Caco-2 (cell line): Measurements from ENCODE around the gene TGIF1. TPM values are rescaled to one million over a fixed set of nuclear protein-coding genes. Genes with fewer than 3 reads are reported as not detected.

Source experiments
- Bru-seq: library from RNA; stranded (reverse); fragments of 400-500 nt; gene quantifications from one replicate; lab custom pipeline; 2021; lab: Mats Ljungman, UMichigan
- BruChase-seq, 2 experiments: library from RNA; stranded (reverse); fragments of 400-500 nt; gene quantifications; one replicate each; lab custom pipeline; 2021; lab: Mats Ljungman, UMichigan
- BruUV-seq: library from RNA; stranded (reverse); fragments of 400-500 nt; replicated peaks from 2 replicates; lab custom pipeline; 2021; lab: Mats Ljungman, UMichigan
- CTCF ChIA-PET: fragments of 300-600 bp; sonication (Branson Sonifier 250); formaldehyde crosslinking; loops from one replicate; lab custom pipeline; 2022; ENCODE audit warnings: antibody characterized with exemption; lab: Charles Lee
- POLR2A ChIA-PET: fragments of 300-600 bp; sonication (Branson Sonifier 250); formaldehyde crosslinking; loops from one replicate; lab custom pipeline; 2022; ENCODE audit warnings: antibody characterized with exemption; lab: Charles Lee
- DNase-seq, 2 experiments: peaks; one replicate each; pipeline versions ENCODE4 v3.0.0 to v3.0.0-alpha.2; 2020 to 2022
- H3K27me3 ChIP-seq: replicated peaks from 2 replicates; pipeline ENCODE4 v1.6.0; 2011; ENCODE audit warnings: low read length; ENCODE audit not compliant: control insufficient read depth, insufficient read depth
- H3K36me3 ChIP-seq: 2 replicates; pipeline ENCODE4 v1.5.1; 2011; ENCODE audit warnings: low read length; ENCODE audit not compliant: control insufficient read depth, insufficient read depth
- H3K4me1 ChIP-seq: fragments of 250-450 bp; sonication (Bioruptor Pico); 2 replicates; pipeline ENCODE4 v1.5.1; 2020; ENCODE audit warnings: mild to moderate bottlenecking
- H3K4me3 ChIP-seq: 2 replicates; pipeline ENCODE4 v1.5.1; 2011; ENCODE audit warnings: low read depth, mild to moderate bottlenecking, control low read depth, low read length
- H3K9me3 ChIP-seq: fragments of 250-450 bp; sonication (Bioruptor Pico); 2 replicates; pipeline ENCODE4 v1.5.1; 2020; ENCODE audit warnings: mild to moderate bottlenecking, moderate library complexity
- H3K27ac Mint-ChIP-seq: one replicate; pipeline ENCODE4 v1.8.0; 2022; ENCODE audit warnings: mixed read lengths; ENCODE audit not compliant: unreplicated experiment
- H3K27me3 Mint-ChIP-seq: one replicate; pipeline ENCODE4 v1.8.0; 2022; ENCODE audit warnings: mixed read lengths; ENCODE audit not compliant: insufficient read depth, unreplicated experiment
- H3K36me3 Mint-ChIP-seq: one replicate; pipeline ENCODE4 v1.8.0; 2022; ENCODE audit warnings: mild to moderate bottlenecking, mixed read lengths; ENCODE audit not compliant: insufficient read depth, unreplicated experiment
- H3K4me1 Mint-ChIP-seq: one replicate; pipeline ENCODE4 v1.8.0; 2022; ENCODE audit warnings: low read depth, mixed read lengths; ENCODE audit not compliant: unreplicated experiment
- H3K4me3 Mint-ChIP-seq: one replicate; pipeline ENCODE4 v1.8.0; 2022; ENCODE audit warnings: mild to moderate bottlenecking, moderate library complexity, mixed read lengths; ENCODE audit not compliant: unreplicated experiment
- H3K9me3 Mint-ChIP-seq: one replicate; pipeline ENCODE4 v1.8.0; 2022; ENCODE audit warnings: mixed read lengths; ENCODE audit not compliant: unreplicated experiment
- intact Hi-C: fragments of 100-400 bp; cut with micrococcal nuclease; formaldehyde crosslinking; loops from one replicate; pipeline ENCODE4 v1.10.0; 2022; ENCODE audit not compliant: unreplicated experiment
- long read RNA-seq: library from polyadenylated mRNA; stranded (forward); transcript quantifications from one replicate; pipeline ENCODE4 v2.0.0, GENCODE V29; 2022
- total RNA-seq: library from RNA; stranded (reverse); gene quantifications from 2 replicates; pipeline ENCODE4 v1.2.3, GENCODE V29; 2022
- TF ChIP-seq, protein P1 (sequence below), 2 experiments: fragments of 200-600 bp in 1 of 2; IDR thresholded peaks; 1 replicate in 1 of 2; 2 replicates in 1 of 2; pipeline versions ENCODE4 v1.5.1 to v1.8.0; 2011 to 2022; ENCODE audit warnings: antibody characterized with exemption in 1 of 2, control low read depth in 1 of 2, inconsistent platforms in 1 of 2, low read depth in 1 of 2, low read length in 1 of 2, mild to moderate bottlenecking in 1 of 2, moderate library complexity in 1 of 2; ENCODE audit not compliant: insufficient read depth in 1 of 2, severe bottlenecking in 1 of 2, unreplicated experiment in 1 of 2

TGIF1 gene
- total RNA-seq (103 and 107 TPM in 2 replicates), Bru-seq, nascent RNA (percentile 89 among the genes with signal in this experiment), BruChase-seq, experiment 1, labeled RNA remaining after a 2-hour chase (percentile 67 among the genes with signal in this experiment), BruChase-seq, experiment 2, labeled RNA remaining after a 6-hour chase (percentile 57 among the genes with signal in this experiment)
- long read RNA-seq, transcript TGIF1-219 (3 exons, 990 nt): minor isoform, 5 of 145 reads
- long read RNA-seq, transcript TGIF1-202 (3 exons, 2,076 nt): major isoform, 98 of 145 reads
- long read RNA-seq, transcript TGIF1-223 (3 exons, 3,030 nt): minor isoform, 6 of 145 reads
- long read RNA-seq, transcript TGIF1-208 (2 exons, 2,214 nt): minor isoform, 6 of 145 reads
- long read RNA-seq, partial matches to known transcripts: 1 of 145 reads
- long read RNA-seq, other reads (novel, unspliced or antisense): 17 of 145 reads

DNA sequence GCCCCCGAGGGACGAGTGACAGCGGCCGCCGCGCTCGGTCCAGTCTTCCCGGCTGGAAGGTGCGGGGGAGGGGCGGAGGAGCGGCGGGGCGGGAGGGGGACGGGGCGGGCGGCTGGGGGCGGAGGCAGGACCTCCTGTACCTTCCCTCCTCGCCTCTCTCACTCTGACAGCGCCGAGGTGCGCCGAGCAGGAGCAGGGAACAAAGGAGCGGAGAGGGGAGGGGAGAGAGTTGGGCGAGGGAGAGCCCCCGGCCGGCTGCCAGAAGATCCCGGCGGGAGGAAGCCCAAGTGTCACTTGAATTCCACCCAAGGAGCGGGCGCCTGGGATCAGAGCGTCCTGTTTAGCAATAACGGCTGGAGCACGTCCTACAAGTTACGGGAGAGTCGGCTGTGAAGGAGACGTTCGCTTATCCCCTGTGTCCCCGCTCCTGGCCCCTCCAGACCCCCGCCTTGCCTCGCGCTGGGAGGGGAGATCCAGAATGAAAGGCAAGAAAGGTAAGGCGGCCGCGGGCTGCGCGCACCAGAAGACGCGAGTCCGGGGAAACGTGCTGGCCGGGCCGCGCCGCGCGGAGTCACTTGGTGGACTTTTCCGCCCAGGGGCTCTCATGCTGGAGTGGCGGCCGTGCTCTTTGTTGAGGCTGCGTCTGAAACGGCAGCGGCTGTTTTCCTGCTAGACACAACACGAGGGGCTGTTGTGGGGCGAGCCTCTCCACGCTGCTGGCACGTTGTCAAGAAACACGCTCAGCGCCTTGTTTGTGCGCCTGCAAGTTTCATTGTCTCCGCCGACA is at the start of gene TGIF1:
TGIF1 (plus strand) TSS at position 161 of the 787 bp plus-strand sequence; CDS start at position 479, 318 bp downstream.
- BruUV-seq: TSS peak; percentile 9

DNA sequence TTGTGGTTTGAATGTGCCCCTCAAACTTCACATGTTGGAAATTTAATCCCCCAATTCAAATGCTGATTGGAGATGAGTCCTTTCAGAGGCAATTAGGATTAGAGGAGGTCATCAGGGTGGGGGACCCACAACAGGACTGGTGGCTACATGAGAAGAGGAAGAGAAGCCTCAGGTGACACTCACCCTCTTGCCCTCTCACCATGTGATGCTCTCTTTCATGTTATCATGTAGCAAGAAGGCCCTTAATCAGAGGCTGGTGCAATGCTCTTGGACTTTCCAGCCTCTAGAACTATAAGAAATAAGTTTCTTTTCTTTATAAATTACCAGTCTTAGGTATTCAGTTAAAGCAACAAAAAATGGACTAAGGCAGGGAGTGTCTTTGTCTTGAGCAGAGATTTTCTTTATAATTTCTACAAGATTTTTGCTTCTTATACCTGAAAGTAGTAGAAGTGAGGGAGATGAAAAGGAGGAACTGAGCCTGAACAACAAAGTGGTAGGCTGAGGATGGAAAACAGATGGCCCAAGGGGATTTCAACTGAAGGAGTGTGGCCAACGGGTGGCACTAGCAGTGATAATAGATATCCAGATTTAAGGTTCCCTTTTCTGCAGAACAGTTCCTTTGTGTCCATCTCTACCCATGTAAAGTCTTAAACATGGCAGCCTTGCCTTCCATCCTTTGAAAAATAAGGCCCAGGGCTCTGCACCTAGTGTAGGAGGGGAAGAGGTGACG is 49.2 kb upstream of the TGIF1 start:
- TF ChIP-seq, protein P1, sequence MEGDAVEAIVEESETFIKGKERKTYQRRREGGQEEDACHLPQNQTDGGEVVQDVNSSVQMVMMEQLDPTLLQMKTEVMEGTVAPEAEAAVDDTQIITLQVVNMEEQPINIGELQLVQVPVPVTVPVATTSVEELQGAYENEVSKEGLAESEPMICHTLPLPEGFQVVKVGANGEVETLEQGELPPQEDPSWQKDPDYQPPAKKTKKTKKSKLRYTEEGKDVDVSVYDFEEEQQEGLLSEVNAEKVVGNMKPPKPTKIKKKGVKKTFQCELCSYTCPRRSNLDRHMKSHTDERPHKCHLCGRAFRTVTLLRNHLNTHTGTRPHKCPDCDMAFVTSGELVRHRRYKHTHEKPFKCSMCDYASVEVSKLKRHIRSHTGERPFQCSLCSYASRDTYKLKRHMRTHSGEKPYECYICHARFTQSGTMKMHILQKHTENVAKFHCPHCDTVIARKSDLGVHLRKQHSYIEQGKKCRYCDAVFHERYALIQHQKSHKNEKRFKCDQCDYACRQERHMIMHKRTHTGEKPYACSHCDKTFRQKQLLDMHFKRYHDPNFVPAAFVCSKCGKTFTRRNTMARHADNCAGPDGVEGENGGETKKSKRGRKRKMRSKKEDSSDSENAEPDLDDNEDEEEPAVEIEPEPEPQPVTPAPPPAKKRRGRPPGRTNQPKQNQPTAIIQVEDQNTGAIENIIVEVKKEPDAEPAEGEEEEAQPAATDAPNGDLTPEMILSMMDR (IDR thresholded peaks at IDR 0.05; ENCODE audit: insufficient read depth in 1 of 2, low read depth in 1 of 2, low read length in 1 of 2, severe bottlenecking in 1 of 2, unreplicated experiment in 1 of 2): no peak
- POLR2A ChIA-PET: no interaction called here
- Histone ChIP-seq H3K36me3 (no peaks in the 10 kb centered on the region), H3K4me3 (no peak overlapping the region), H3K27me3 (no peaks in the 10 kb centered on the region), H3K9me3 (peaks cover 11% of the 10 kb centered on the region; the same call in 1 of the 2 replicates), H3K4me1 (peaks cover 17% of the 10 kb centered on the region)
- Mint-ChIP-seq H3K27me3 (no peaks in the 10 kb centered on the region), H3K9me3 (peaks cover 12% of the 10 kb centered on the region), H3K4me1 (peaks cover 17% of the 10 kb centered on the region), H3K4me3 (no peak overlapping the region), H3K27ac (no peak overlapping the region), H3K36me3 (no peaks in the 10 kb centered on the region)
- CTCF ChIA-PET: no interaction called here
- no peak for DNase-seq
- no TSS peak for BruUV-seq
- intact Hi-C loops: no loop called here

More for the DNA sequence above, at the start of gene TGIF1:
- Mint-ChIP-seq H3K4me3 (peak within 1 kb of the TSS; percentile 87), H3K4me1 (no peaks in the 10 kb centered on the region), H3K27ac (peak within 1 kb of the TSS; percentile 97), H3K36me3 (peaks cover 76% of the 10 kb centered on the region), H3K9me3 (no peaks in the 10 kb centered on the region), H3K27me3 (no peaks in the 10 kb centered on the region)
- intact Hi-C loops: loop anchor here (10.0 kb wide), 1 partner anchor 595 kb away; no protein-coding TSS in a partner anchor
- TF ChIP-seq, protein P1 (IDR thresholded peaks at IDR 0.05; ENCODE audit: insufficient read depth in 1 of 2, low read depth in 1 of 2, low read length in 1 of 2, severe bottlenecking in 1 of 2, unreplicated experiment in 1 of 2): no peak
- Histone ChIP-seq H3K4me1 (peaks cover 22% of the 10 kb centered on the region), H3K27me3 (no peaks in the 10 kb centered on the region), H3K4me3 (peak within 1 kb of the TSS; percentile 60), H3K36me3 (no peaks in the 10 kb centered on the region), H3K9me3 (no peaks in the 10 kb centered on the region)
- ChIA-PET POLR2A (interaction anchor here (0.5 to 3.1 kb wide), 4 partner anchors 144 to 189 kb away, joined by 3 to 30 read pairs (median 6); no protein-coding TSS in a partner anchor), CTCF (no interaction called here)
- DNase-seq: peak; percentile 85 to 88
